ENCODE results near the gene CYP2S1. TPM values are rescaled to one million over a fixed set of nuclear protein-coding genes. Genes with fewer than 3 reads are reported as not detected.

Gene CYP2S1
- total RNA-seq, 2 donors from 2014 or later: 8.6 to 26.7 TPM

DNA sequence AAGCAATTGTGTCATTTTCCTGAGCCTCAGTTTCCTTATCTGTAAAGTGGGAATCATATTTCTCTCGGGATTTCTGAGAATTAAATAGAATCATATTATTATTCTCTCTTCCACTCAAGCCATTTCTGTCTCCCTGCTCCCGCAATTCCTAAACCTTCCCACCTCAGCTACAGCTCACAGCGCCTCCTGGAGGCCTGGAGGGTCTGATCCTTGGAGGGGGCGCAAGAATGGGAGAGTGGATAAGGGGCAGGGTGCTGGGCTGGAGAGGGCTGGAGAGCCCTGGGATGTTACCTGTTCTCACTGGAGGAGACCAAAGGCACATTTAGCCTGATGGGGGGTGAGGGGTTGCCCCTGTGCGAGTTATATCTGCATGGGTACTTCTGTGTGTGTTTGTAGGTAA is 31.1 kb upstream of the CYP2S1 start:
- Mint-ChIP-seq H3K4me3 (no peak overlapping the region), H3K27me3 (ENCODE audit: insufficient read depth) (no peaks in the 10 kb centered on the region), H3K27ac (no peak overlapping the region), H3K4me1 (no peaks in the 10 kb centered on the region), H3K36me3 (ENCODE audit: low read depth) (no peaks in the 10 kb centered on the region), H3K9me3 (peaks cover 5% of the 10 kb centered on the region)
- Histone ChIP-seq H3K27ac (ENCODE audit: low read depth, low read length) (no peak overlapping the region), H3K9me3 (ENCODE audit: control insufficient read depth, low read length) (peaks cover 6% of the 10 kb centered on the region), H3K36me3 (ENCODE audit: control insufficient read depth, insufficient read depth, low read length) (no peaks in the 10 kb centered on the region), H3K27me3 (ENCODE audit: control insufficient read depth, insufficient read depth, low read length, poor library complexity, severe bottlenecking) (no peaks in the 10 kb centered on the region), H3K4me1 (ENCODE audit: control insufficient read depth, insufficient read depth, low read length) (no peaks in the 10 kb centered on the region), H3K4me3 (ENCODE audit: low read length) (no peak overlapping the region), H3K9ac (ENCODE audit: extremely low read depth, low read length, poor library complexity, severe bottlenecking) (no peak overlapping the region)
- peak; percentile 62 for TF ChIP-seq CTCF (conservative IDR thresholded peaks at IDR 0.05)
- 91% methylated on average over 5 of the region's 5 CpGs; no CpG with 5 or more reads in 1 of the 2 experiments for WGBS, 2 experiments (ENCODE audit: insufficient coverage in 1 of 2, insufficient read length in 1 of 2)
- DNase-seq: peak; percentile 88

DNA sequence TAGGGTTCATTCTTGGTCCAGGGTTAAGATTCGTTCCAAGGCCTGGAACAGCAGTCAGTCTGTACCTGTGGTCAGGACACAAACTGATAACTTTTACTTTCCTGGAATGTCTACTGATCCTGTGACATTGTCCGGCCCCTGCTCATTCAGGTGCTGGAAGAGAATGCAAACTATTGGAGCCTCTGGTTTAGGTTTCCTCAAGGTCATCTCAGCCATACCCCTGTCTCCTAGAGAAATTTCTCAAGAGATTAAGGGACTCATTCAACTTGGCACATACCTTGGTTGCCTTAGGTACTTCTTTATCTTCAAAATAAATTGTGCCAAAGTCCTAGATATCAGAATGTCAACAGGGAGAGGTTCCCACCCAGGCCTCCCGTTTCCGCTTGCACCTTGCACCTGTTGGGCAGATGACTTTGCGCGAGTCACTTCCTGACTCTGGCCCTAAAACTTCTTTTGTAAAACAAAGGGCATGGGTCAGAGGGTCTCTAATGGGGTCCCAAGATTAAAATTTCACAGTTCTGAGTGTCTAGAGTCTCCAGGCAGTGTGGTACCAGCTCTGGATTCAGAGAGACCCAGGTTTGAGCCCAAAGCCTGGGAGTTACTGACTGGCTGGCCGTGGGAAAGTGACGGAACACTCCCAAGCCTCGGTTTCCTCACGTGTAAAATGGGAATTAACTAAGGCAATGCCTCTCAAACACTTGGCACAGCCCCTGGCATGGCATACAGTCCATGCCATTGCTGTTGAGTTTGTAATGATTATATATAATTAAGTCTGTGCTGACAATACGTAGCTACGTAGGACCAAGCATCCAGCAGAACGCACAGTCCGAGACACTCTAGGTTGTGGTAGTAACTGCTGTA is 25.8 kb upstream of the CYP2S1 start:
- Mint-ChIP-seq H3K27me3 (ENCODE audit: insufficient read depth) (no peaks in the 10 kb centered on the region), H3K4me3 (no peak overlapping the region), H3K4me1 (no peaks in the 10 kb centered on the region), H3K27ac (no peak overlapping the region), H3K36me3 (ENCODE audit: low read depth) (no peaks in the 10 kb centered on the region), H3K9me3 (peaks cover 2% of the 10 kb centered on the region)
- H3K4me3 ChIP-seq (ENCODE audit: low read length): no peak overlapping the region
- H3K9ac ChIP-seq (ENCODE audit: extremely low read depth, low read length, poor library complexity, severe bottlenecking): no peak overlapping the region
- H3K36me3 ChIP-seq (ENCODE audit: control insufficient read depth, insufficient read depth, low read length): no peaks in the 10 kb centered on the region
- no peaks in the 10 kb centered on the region for H3K4me1 ChIP-seq (ENCODE audit: control insufficient read depth, insufficient read depth, low read length)
- no peaks in the 10 kb centered on the region for H3K27me3 ChIP-seq (ENCODE audit: control insufficient read depth, insufficient read depth, low read length, poor library complexity, severe bottlenecking)
- TF ChIP-seq CTCF (conservative IDR thresholded peaks at IDR 0.05): no peak
- WGBS, 2 experiments (ENCODE audit: insufficient coverage in 1 of 2, insufficient read length in 1 of 2): 93 to 96% methylated on average over 14 of the region's 14 CpGs
- no peak for DNase-seq
- H3K27ac ChIP-seq (ENCODE audit: low read depth, low read length): no peak overlapping the region
- no peaks in the 10 kb centered on the region for H3K9me3 ChIP-seq (ENCODE audit: control insufficient read depth, low read length)

DNA sequence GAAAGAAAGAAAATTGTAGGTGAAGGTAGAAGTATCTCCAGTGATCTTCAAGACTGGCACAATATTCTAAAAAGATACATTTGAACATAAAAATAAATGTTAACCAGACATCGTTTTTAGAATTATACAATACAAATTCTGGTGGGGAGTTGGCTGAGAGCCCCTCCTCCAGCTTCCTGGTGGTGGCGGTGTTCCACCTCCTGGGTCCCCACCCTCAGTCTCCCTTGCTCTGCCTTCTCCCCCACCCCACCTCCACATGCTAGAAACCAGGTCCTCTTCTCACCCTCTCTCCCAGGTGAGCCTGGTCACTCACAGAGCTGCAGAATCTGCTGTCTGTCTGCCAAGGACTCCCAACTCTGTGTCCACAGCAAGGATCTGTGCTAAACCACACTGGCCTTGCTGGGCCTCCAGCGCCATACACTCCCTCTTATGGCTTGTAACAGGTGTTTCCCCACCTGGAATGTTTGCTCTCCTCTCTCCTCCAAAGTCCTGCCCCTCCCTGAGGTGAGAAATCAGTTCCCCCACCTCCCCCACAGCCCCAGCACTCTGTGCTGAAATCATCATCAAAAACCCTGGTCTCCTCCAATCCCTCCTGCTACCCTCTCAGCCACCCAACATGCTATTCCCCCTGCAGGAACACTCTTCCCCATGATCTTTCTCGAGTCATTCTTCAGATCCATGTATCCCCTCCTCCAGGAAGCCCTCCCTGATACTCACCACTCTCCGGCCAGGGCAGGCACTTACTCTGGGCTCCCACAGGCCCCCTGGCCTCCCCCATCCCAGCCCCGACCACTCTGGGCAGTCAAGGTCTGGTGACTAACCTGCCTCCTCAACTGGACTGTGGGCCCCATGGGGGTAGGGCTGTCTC is 20.5 kb upstream of the CYP2S1 start:
- Histone ChIP-seq H3K9ac (ENCODE audit: extremely low read depth, low read length, poor library complexity, severe bottlenecking) (no peak overlapping the region), H3K36me3 (ENCODE audit: control insufficient read depth, insufficient read depth, low read length) (no peaks in the 10 kb centered on the region), H3K4me1 (ENCODE audit: control insufficient read depth, insufficient read depth, low read length) (no peaks in the 10 kb centered on the region), H3K27ac (ENCODE audit: low read depth, low read length) (no peak overlapping the region), H3K4me3 (ENCODE audit: low read length) (no peak overlapping the region), H3K9me3 (ENCODE audit: control insufficient read depth, low read length) (no peaks in the 10 kb centered on the region), H3K27me3 (ENCODE audit: control insufficient read depth, insufficient read depth, low read length, poor library complexity, severe bottlenecking) (no peaks in the 10 kb centered on the region)
- peak; percentile 56 for DNase-seq
- Mint-ChIP-seq H3K27ac (peak overlapping the region; percentile 77), H3K4me3 (no peak overlapping the region), H3K4me1 (peaks cover 13% of the 10 kb centered on the region), H3K27me3 (ENCODE audit: insufficient read depth) (no peaks in the 10 kb centered on the region), H3K36me3 (ENCODE audit: low read depth) (no peaks in the 10 kb centered on the region), H3K9me3 (no peaks in the 10 kb centered on the region)
- WGBS, 2 experiments (ENCODE audit: insufficient coverage in 1 of 2, insufficient read length in 1 of 2): 85 to 92% methylated on average over 3 to 6 of the region's 6 CpGs
- TF ChIP-seq CTCF (conservative IDR thresholded peaks at IDR 0.05): peak; percentile 55

Data from endodermal cell (in vitro differentiated cells).